GM19193 (cell line): ENCODE results near the gene LHFPL6.

Experiments used
- POLR2A ChIP-seq: IDR thresholded peaks from 4 replicates; pipeline ENCODE4 v1.6.1; 2011; ENCODE audit not compliant: insufficient read depth, insufficient read length; ENCODE audit errors: extremely low read depth

Gene LHFPL6

GRCh38 chr13:39599842-39600241 is 3.2 kb downstream of the LHFPL6 start:
- no peak for TF ChIP-seq POLR2A

GRCh38 chr13:39599012-39599411 is 4.0 kb downstream of the LHFPL6 start:
- no peak for TF ChIP-seq POLR2A

DNA sequence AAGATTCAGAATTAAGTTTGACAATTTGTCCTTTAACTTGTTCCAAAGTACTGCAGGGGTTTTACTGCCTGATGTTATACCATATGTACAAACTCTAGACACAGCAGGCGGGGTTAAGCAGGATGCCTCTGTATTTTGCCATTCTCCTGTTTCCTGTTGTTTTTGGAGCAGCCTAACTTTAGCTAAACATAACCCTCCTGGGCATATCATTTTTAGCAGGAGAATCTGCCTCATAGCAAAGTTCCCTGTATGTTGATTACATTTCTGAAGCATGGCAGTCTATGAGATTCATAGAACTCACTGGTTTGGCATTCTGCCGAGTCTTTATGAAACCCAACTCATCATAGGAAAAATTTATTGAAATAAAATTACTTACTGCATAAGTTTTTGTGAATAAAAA is 5.2 kb downstream of the LHFPL6 start:
- no peak for TF ChIP-seq POLR2A

- TF ChIP-seq POLR2A, result no peak
Observed at GRCh38 chr13:39596685-39597084, 6.3 kb downstream of the LHFPL6 start.

- no peak for TF ChIP-seq POLR2A
Observed at GRCh38 chr13:39596176-39596575, 6.8 kb downstream of the LHFPL6 start.

DNA sequence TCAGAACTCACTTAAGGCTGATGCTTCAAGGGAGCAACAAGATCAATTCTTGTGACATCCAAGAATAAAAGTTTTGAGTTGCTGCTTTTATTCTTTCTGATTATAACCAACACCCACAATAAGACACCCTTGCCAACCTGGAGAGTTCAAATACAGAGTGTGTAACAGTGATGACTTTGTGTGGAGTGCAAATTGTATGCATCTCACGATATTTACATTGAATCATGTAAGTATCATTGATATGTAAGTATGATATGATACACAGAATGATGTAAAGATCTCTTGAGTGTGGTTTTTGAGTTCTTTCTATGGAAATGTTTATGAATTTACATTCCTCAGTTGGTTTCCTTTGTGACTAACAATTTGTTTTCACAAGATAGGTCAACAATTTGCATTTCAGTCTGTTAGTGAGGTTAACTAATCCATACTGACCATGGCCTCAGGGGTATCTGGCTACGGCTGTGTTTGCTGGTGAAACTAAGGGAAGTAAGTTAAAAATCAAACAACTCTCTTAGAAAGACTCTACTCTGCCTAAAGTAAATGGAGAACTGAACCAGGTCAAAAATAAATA is 12.4 kb downstream of the LHFPL6 start:
- TF ChIP-seq POLR2A, result no peak

DNA sequence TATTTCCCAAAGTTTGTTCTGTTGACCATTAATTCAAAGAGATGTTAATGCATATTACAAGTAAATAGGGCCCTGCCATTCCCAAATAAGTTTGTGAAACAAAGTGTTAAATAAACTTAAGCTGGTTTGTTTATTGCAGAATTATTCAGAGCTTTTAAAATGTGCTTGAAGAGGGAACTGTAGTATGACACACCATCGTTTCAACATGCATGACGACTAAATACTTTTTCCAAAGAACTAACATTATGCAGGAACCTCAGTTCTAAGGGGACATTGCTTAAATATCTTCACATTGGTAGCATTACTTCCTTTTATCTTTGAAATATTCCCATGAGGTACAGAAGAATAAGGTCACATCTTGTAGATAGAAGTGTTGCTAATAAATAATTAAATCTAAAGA is 14.6 kb downstream of the LHFPL6 start:
- TF ChIP-seq POLR2A, result no peak

DNA sequence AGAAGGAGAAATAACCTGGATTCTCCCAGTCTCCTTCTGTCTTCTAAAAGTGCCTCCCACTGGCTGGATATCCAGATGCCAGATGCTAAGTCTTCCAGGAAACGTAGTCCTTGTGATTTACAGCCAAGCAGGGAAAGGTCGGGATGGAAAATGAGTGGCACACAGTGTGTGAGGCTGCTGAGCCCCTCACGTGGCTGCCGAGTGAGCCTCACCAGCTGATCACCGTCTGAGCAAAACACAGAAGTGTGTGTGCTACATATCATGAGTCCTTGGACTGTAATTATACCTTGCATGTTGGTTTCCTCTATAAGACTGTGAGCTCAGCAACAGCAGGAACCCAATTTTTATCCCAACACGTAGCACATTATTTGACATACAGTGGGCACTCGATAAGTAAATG is 15.1 kb downstream of the LHFPL6 start:
- TF ChIP-seq POLR2A, result no peak

DNA sequence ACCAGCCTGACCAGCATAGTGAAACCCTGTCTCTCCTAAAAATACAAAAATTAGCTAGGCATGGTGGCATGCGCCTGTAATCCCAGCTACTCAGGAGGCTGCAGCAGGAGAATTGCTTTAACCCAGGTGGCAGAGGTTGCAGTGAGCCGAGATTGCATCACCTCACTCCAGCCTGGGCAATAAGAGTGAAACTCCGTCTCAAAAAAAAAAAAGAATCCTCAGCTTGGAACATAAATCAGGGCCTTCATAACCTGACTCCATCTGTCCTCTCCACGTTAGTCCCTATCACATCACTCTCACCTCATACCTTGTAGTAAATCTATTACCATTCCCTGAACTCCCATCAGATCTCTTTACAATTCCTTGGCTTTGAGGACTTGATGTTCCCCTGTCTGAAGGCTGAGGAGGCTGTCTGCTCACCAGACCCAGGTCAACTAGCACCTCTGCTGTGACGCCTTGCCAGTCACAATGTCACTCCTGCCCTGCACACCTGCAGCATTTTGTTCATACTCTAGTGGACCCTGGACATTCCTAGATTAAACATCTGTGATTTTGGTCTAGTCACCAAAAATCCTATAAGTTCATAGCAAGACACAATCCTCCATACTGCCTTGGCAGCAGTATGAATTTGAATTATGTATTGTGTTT is 15.9 kb downstream of the LHFPL6 start:
- TF ChIP-seq POLR2A, result no peak

- no peak for TF ChIP-seq POLR2A
Observed at GRCh38 chr13:39586151-39586550, 16.8 kb downstream of the LHFPL6 start.

GRCh38 chr13:39585219-39585618 is 17.8 kb downstream of the LHFPL6 start:
- TF ChIP-seq POLR2A, result no peak

GRCh38 chr13:39580881-39581575 is 22.0 kb downstream of the LHFPL6 start:
- TF ChIP-seq POLR2A, result no peak

DNA sequence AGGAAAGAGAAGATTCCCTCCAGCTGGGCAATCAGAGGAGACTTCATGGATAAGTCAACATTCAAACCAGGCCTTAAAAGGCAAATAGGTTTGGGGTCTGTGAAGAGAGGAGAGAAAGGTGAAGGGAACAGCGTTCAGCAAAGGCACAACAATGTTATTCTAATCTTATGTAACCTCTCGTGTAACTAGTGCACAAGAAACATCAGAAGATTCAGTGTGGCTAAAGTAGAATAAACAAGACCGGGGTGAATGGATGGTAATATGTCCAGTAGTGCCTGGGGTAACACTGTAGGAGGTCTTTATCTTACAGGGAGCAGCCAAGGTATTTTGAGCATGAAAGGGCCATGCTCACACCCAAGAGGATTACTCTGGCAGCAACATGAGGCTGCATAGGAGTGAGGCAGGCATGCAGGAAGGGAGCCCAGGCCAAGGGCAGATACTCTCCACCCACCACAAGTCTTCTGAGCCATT is 24.1 kb downstream of the LHFPL6 start:
- TF ChIP-seq POLR2A, result no peak

DNA sequence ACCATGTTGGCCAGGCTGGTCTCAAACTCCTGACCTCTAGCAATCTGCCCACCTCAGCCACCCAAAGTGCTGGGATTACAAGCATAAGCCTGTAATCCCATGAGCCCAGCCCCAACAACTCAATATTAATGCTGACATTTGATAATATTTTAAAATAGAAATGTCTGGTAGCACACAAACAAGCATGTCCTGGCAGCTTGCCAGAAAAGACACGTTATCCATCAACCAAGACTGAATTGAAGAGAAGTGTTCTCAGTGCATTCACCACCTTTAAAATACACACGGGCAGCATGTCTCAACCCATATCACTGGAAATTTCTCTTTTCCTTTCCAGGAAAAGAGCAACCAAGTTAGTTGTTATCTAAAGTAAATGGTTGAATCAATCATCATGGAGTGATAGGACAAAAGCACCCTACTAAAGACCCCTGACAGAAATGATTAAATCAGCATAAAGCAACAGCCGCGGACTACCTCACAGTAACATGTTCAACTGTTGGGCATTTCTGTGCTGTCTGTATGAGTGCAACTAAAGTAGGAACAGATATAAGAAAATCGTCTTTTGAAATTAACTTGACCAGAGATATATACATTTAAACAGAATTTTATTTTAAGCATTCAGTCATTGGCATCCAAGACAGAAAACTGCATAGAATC is 25.0 kb downstream of the LHFPL6 start:
- no peak for TF ChIP-seq POLR2A

DNA sequence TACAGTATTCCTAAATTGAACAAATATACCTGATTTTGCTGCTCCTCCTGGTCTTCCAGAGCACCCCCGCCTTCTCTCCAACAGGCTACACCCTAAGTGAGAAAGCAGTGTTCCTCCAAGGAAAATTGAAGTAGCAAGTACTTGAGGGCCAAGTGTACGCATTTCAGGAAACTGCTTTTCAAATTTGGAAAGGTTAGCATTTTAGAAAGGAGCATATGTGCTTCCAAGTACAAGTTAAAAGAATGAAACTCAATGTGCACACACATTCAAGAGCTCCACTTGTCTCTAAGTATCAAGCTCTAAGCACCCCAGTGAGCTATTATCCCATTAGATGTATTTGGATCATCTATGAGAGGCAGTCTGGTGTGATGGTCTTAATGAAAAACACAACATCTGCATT is 25.8 kb downstream of the LHFPL6 start:
- TF ChIP-seq POLR2A, result no peak
